KMS-11 (cell line): ENCODE measurements around the gene CASK.

ENCODE experiments used
- H2AFZ ChIP-seq: fragments of 200-600 bp; sonication (generic); 2 replicates; pipeline ENCODE4 v1.6.1; 2016; ENCODE audit warnings: antibody characterized with exemption, mixed run types, low read depth
- H3K27ac ChIP-seq: fragments of 200-600 bp; sonication (generic); 2 replicates; pipeline ENCODE4 v1.6.1; 2016; ENCODE audit warnings: mild to moderate bottlenecking, mixed run types
- H3K27me3 ChIP-seq: fragments of 200-600 bp; sonication (generic); 2 replicates; pipeline ENCODE4 v1.6.1; 2017; ENCODE audit warnings: mild to moderate bottlenecking, low read depth, mixed run types, moderate library complexity; ENCODE audit not compliant: insufficient read depth
- H3K36me3 ChIP-seq: fragments of 200-600 bp; sonication (generic); 2 replicates; pipeline ENCODE4 v1.6.1; 2017; ENCODE audit warnings: mild to moderate bottlenecking, mixed run types; ENCODE audit not compliant: insufficient read depth
- H3K4me1 ChIP-seq: fragments of 200-600 bp; sonication (generic); 2 replicates; pipeline ENCODE4 v1.6.1; 2016; ENCODE audit warnings: mild to moderate bottlenecking, low read depth, mixed run types; ENCODE audit not compliant: poor library complexity, severe bottlenecking
- H3K4me2 ChIP-seq: fragments of 200-600 bp; sonication (generic); 2 replicates; pipeline ENCODE4 v1.7.0; 2016; ENCODE audit warnings: mild to moderate bottlenecking, mixed run types
- H3K4me3 ChIP-seq: fragments of 200-600 bp; sonication (generic); IDR thresholded peaks from 2 replicates; pipeline ENCODE4 v1.6.1; 2017; ENCODE audit warnings: low read depth, low read length, mixed read lengths; ENCODE audit not compliant: insufficient read depth
- H3K79me2 ChIP-seq: fragments of 200-600 bp; sonication (generic); 2 replicates; pipeline ENCODE4 v1.6.1; 2016; ENCODE audit warnings: low read depth, mixed run types; ENCODE audit not compliant: insufficient read depth
- H3K9ac ChIP-seq: fragments of 200-600 bp; sonication (generic); 2 replicates; pipeline ENCODE4 v1.6.1; 2016; ENCODE audit warnings: mild to moderate bottlenecking, mixed run types
- H4K20me1 ChIP-seq: fragments of 200-600 bp; sonication (generic); 2 replicates; pipeline ENCODE4 v1.6.1; 2016; ENCODE audit warnings: mild to moderate bottlenecking, mixed run types; ENCODE audit not compliant: insufficient read depth
- CTCF ChIP-seq: fragments of 200-600 bp; sonication (generic); conservative IDR thresholded peaks from 2 replicates; pipeline ENCODE4 v1.6.1; 2017; ENCODE audit warnings: low read depth, mild to moderate bottlenecking, antibody characterized with exemption, low read length, moderate library complexity, mixed read lengths

CASK gene

GRCh38 chrX:41594634-41595033, 328.7 kb downstream of the CASK start:
- no peaks in the 10 kb centered on the region for H4K20me1 ChIP-seq
- no peak overlapping the region for H3K4me3 ChIP-seq
- H3K27ac ChIP-seq: no peak overlapping the region
- H2AFZ ChIP-seq: no peak overlapping the region
- H3K4me1 ChIP-seq: no peaks in the 10 kb centered on the region
- H3K9ac ChIP-seq: no peak overlapping the region
- H3K27me3 ChIP-seq: no peaks in the 10 kb centered on the region
- H3K36me3 ChIP-seq: no peaks in the 10 kb centered on the region
- H3K79me2 ChIP-seq: no peaks in the 10 kb centered on the region
- TF ChIP-seq CTCF: no peak
- no peak overlapping the region for H3K4me2 ChIP-seq

GRCh38 chrX:41591906-41592305, 331.4 kb downstream of the CASK start:
- Histone ChIP-seq H3K27me3 (no peaks in the 10 kb centered on the region), H3K36me3 (no peaks in the 10 kb centered on the region), H2AFZ (no peak overlapping the region), H3K4me1 (no peaks in the 10 kb centered on the region), H3K4me3 (no peak overlapping the region), H3K27ac (no peak overlapping the region), H4K20me1 (no peaks in the 10 kb centered on the region), H3K79me2 (no peaks in the 10 kb centered on the region), H3K9ac (no peak overlapping the region), H3K4me2 (no peak overlapping the region)
- TF ChIP-seq CTCF: no peak

GRCh38 chrX:41590641-41591040, 332.7 kb downstream of the CASK start:
- Histone ChIP-seq H3K4me3 (no peak overlapping the region), H3K36me3 (no peaks in the 10 kb centered on the region; the same call in 1 of the 2 replicates), H3K9ac (no peak overlapping the region), H3K4me2 (no peak overlapping the region), H3K4me1 (no peaks in the 10 kb centered on the region), H4K20me1 (no peaks in the 10 kb centered on the region), H2AFZ (no peak overlapping the region), H3K27ac (no peak overlapping the region), H3K79me2 (no peaks in the 10 kb centered on the region), H3K27me3 (no peaks in the 10 kb centered on the region)
- TF ChIP-seq CTCF: no peak

GRCh38 chrX:41589634-41590270, 333.6 kb downstream of the CASK start:
- no peak overlapping the region for H3K4me3 ChIP-seq
- H3K4me2 ChIP-seq: no peak overlapping the region

More at GRCh38 chrX:41589634-41590270, 333.6 kb downstream of the CASK start:
- no peaks in the 10 kb centered on the region for H3K79me2 ChIP-seq
- H4K20me1 ChIP-seq: no peaks in the 10 kb centered on the region
- no peak for TF ChIP-seq CTCF
- H3K36me3 ChIP-seq: no peaks in the 10 kb centered on the region; the same call in 1 of the 2 replicates
- H2AFZ ChIP-seq: no peak overlapping the region
- H3K4me1 ChIP-seq: no peaks in the 10 kb centered on the region
- H3K9ac ChIP-seq: no peak overlapping the region
- H3K27me3 ChIP-seq: no peaks in the 10 kb centered on the region
- H3K27ac ChIP-seq: no peak overlapping the region
